OCI-LY1 (cell line): ENCODE data around the gene CADM1.

Source experiments
- H2AFZ ChIP-seq: fragments of 200-600 bp; sonication (generic), shearing (Covaris generic); 2 replicates; pipeline ENCODE4 v1.6.0; 2014; ENCODE audit warnings: antibody characterized with exemption, mild to moderate bottlenecking, low read length
- H3F3A ChIP-seq: fragments of 200-600 bp; sonication (generic), shearing (Covaris generic); 2 replicates; pipeline ENCODE4 v1.6.0; 2014; ENCODE audit warnings: mild to moderate bottlenecking, antibody characterized with exemption, low read length, moderate library complexity; ENCODE audit not compliant: insufficient read depth
- H3K27ac ChIP-seq: fragments of 200-600 bp; sonication (generic); 2 replicates; pipeline ENCODE4 v1.5.1; 2014; ENCODE audit warnings: low read length, mixed run types, mild to moderate bottlenecking, low read depth; ENCODE audit not compliant: poor library complexity, severe bottlenecking
- H3K27me3 ChIP-seq: fragments of 200-600 bp; sonication (generic); 2 replicates; pipeline ENCODE4 v1.6.0; 2014; ENCODE audit warnings: antibody characterized with exemption, mild to moderate bottlenecking, low read length, moderate library complexity; ENCODE audit not compliant: insufficient read depth
- H3K36me3 ChIP-seq: fragments of 200-600 bp; sonication (generic); 2 replicates; pipeline ENCODE4 v1.6.1; 2014; ENCODE audit warnings: mild to moderate bottlenecking, antibody characterized with exemption, low read length, moderate library complexity, mixed read lengths; ENCODE audit not compliant: insufficient read depth
- H3K4me1 ChIP-seq: fragments of 200-600 bp; sonication (generic); 2 replicates; pipeline ENCODE4 v1.5.1; 2014; ENCODE audit warnings: mild to moderate bottlenecking, low read length, moderate library complexity; ENCODE audit not compliant: insufficient read depth, severe bottlenecking
- H3K4me2 ChIP-seq: fragments of 200-600 bp; sonication (generic), shearing (Covaris generic); 2 replicates; pipeline ENCODE4 v1.6.1; 2014; ENCODE audit warnings: low read length
- H3K4me3 ChIP-seq: fragments of 200-600 bp; sonication (generic); 2 replicates; pipeline ENCODE4 v1.5.1; 2014; ENCODE audit warnings: low read length, low read depth, mild to moderate bottlenecking, mixed read lengths; ENCODE audit not compliant: poor library complexity, severe bottlenecking
- H3K79me2 ChIP-seq: fragments of 200-600 bp; shearing (Covaris generic); 2 replicates; pipeline ENCODE4 v1.6.1; 2016; ENCODE audit warnings: mixed run types, low read length, mixed read lengths; ENCODE audit not compliant: insufficient read depth
- H3K9ac ChIP-seq: fragments of 200-600 bp; sonication (generic), shearing (Covaris generic); 2 replicates; pipeline ENCODE4 v1.6.1; 2014; ENCODE audit warnings: mild to moderate bottlenecking, low read length, mixed read lengths
- H3K9me2 ChIP-seq: fragments of 200-600 bp; sonication (generic), shearing (Covaris generic); 2 replicates; pipeline ENCODE4 v1.6.1; 2014; ENCODE audit warnings: low read depth, mild to moderate bottlenecking, low read length, mixed read lengths
- H3K9me3 ChIP-seq: fragments of 200-600 bp; shearing (Covaris generic); 2 replicates; pipeline ENCODE4 v1.6.1; 2014; ENCODE audit warnings: low read length, mixed read lengths
- H4K20me1 ChIP-seq: fragments of 200-600 bp; sonication (generic), shearing (Covaris generic); 2 replicates; pipeline ENCODE4 v1.6.0; 2016; ENCODE audit warnings: mild to moderate bottlenecking, low read length; ENCODE audit not compliant: insufficient read depth
- CTCF ChIP-seq: fragments of 200-600 bp; sonication (generic), shearing (Covaris generic); IDR thresholded peaks from 2 replicates; pipeline ENCODE4 v1.5.1; 2017; ENCODE audit warnings: mild to moderate bottlenecking, antibody characterized with exemption, low read length, moderate library complexity, mixed read lengths
- EZH2 ChIP-seq: fragments of 200-600 bp; sonication (generic), shearing (Covaris generic); IDR thresholded peaks from 2 replicates; pipeline ENCODE4 v1.8.0; 2017; ENCODE audit warnings: borderline replicate concordance, mixed run types, mild to moderate bottlenecking, antibody characterized with exemption, low read length, moderate library complexity, mixed read lengths

Gene CADM1

GRCh38 chr11:115168686-115169085, 335.5 kb downstream of the CADM1 start:
- TF ChIP-seq CTCF (no peak), EZH2 (no peak)
- Histone ChIP-seq H3K36me3 (peaks cover 3% of the 10 kb centered on the region; the same call in 1 of the 2 replicates), H4K20me1 (no peaks in the 10 kb centered on the region), H2AFZ (no peak overlapping the region), H3K4me2 (no peak overlapping the region), H3K4me1 (peaks cover 15% of the 10 kb centered on the region), H3F3A (no peaks in the 10 kb centered on the region), H3K9me3 (no peaks in the 10 kb centered on the region), H3K9me2 (no peaks in the 10 kb centered on the region), H3K27ac (no peak overlapping the region), H3K4me3 (no peak overlapping the region), H3K9ac (no peak overlapping the region), H3K27me3 (no peaks in the 10 kb centered on the region), H3K79me2 (no peaks in the 10 kb centered on the region)

DNA sequence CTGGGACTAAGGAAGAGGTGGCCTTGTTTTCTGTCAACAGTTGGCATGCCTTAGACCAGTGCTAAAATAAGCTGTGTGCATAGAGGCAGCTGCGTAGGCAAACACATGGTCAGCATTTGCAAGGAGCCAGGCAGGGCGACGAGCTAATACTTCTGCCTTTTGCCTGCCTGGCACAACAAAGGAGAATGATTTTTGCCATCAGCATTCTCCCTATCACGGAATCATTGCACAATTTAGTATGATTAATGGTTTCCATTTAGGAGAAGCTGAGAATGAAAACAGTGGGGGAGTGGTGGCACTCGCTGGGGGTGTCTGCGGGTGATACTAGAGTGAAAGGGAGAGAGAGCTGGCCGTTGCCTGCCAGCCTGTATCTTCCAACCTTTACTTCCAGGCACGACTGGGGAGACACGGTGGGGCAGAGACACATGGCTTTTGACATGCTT, 336.0 kb downstream of the CADM1 start:
- no peak overlapping the region for H2AFZ ChIP-seq
- H3K27me3 ChIP-seq: no peaks in the 10 kb centered on the region
- H3K9me2 ChIP-seq: no peaks in the 10 kb centered on the region
- H3K9me3 ChIP-seq: no peaks in the 10 kb centered on the region
- H3F3A ChIP-seq: no peaks in the 10 kb centered on the region
- no peak overlapping the region for H3K9ac ChIP-seq
- TF ChIP-seq CTCF (no peak), EZH2 (no peak)
- peaks cover 15% of the 10 kb centered on the region for H3K4me1 ChIP-seq
- no peaks in the 10 kb centered on the region for H3K79me2 ChIP-seq
- no peak overlapping the region for H3K27ac ChIP-seq
- no peak overlapping the region for H3K4me2 ChIP-seq
- no peak overlapping the region for H3K4me3 ChIP-seq
- no peaks in the 10 kb centered on the region for H4K20me1 ChIP-seq
- H3K36me3 ChIP-seq: peaks cover 2% of the 10 kb centered on the region; the same call in 1 of the 2 replicates

DNA sequence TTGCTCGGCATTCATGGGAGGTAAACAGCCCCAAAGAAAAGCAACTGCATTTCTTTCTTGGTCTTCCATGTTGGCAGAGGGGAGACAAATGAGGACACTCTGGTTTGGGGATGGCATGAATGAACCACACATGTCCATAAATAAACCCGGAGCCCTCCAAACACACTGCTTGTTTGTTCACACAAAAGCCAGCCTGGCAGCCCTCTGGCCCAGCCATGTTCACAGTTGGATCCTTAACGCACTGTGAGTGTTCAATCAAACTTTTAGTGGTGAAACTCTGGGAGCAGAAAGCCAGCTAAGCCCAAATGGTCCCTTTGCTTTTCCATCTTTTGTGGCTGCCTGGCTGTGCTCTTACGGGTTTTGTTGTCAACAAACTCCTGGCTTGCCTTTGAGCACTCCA, 336.8 kb downstream of the CADM1 start:
- peaks cover 14% of the 10 kb centered on the region for H3K4me1 ChIP-seq
- no peaks in the 10 kb centered on the region for H3K79me2 ChIP-seq

More for the DNA sequence above, 336.8 kb downstream of the CADM1 start:
- Histone ChIP-seq H3F3A (no peaks in the 10 kb centered on the region), H3K4me2 (no peak overlapping the region), H4K20me1 (no peaks in the 10 kb centered on the region), H3K9ac (no peak overlapping the region), H3K36me3 (no peaks in the 10 kb centered on the region), H3K27ac (no peak overlapping the region), H3K27me3 (no peaks in the 10 kb centered on the region), H3K4me3 (no peak overlapping the region), H3K9me2 (no peaks in the 10 kb centered on the region), H3K9me3 (no peaks in the 10 kb centered on the region), H2AFZ (no peak overlapping the region)
- TF ChIP-seq CTCF (no peak), EZH2 (no peak)
